EH (cell line): ENCODE measurements around the gene PKNOX1.
"Not testable (repeated sequence)": the region's sequence is repeated elsewhere in the genome, so short reads cannot be mapped to it uniquely, and the experiment has no call there.

ENCODE experiments used
- DNase-seq: peaks from one replicate; pipeline ENCODE4 v3.0.0-alpha.2; 2015; ENCODE audit warnings: low read depth

The PKNOX1 gene

GRCh38 chr21:43021191-43021590 lies 46.8 kb downstream of the PKNOX1 start:
- DNase-seq = no peak

DNA sequence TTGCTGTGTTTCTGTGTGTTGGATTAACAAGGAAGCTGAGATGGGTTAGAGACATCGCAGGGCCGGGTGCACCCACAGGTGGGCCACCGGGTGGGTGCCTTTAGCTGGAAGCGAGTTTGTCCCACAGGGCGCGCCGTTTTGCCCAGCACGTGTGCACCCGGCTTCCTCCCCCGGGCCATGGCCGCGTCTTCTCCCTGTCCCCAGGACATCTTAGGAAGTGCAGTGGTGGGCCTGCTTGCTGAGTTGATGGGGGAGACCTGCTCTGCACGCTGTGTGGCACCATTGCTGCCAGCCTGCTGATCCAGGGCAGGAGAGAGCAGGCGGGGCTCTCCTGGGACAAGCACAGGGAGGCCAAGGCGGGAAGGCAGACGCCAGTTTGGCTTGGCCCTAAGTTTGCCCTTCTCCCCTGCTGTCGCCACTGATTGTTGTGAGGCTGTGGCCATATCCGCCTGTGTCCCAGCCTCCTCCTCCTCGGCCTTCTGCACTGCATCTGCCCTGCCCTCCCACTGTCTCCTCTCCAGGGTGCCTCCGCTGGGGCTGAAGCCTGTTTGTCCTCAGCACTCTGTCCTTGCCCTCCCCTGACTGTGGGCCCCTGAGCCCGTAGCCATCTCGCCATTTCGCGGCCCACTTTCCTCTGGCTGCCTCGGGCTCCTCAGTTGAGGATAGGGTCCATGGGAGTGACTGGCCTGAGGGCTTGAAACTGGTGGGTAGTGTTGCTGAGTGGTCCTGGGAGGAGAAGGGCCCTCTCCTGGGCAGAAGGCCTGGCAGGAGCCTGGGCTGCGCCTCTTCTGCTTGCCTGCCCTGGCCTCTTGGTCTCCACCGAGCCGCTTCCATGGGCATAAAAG lies 47.6 kb downstream of the PKNOX1 start:
- DNase-seq = no peak

DNA sequence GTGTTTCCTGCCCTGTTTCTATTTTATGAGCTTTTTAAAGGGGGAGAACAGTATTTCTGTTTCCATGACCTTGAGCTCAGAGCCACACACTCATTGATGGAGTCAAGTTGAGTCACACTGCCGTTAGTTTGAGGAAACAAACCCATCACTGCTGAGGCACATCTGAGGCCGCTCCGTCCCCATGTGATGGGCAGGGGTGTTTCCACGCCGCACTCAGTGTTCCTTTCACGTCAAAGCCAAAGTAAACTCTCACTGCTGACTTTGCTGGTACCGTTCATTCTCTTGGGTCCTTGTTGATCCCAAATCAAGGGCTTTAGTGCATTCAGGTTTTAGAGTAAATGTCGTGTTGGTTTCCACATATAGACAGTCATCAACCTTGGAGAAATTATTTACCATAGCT lies 48.8 kb downstream of the PKNOX1 start:
- no peak for DNase-seq

- DNase-seq = no peak
Measured at GRCh38 chr21:43024439-43025136, 50.2 kb downstream of the PKNOX1 start.

DNA sequence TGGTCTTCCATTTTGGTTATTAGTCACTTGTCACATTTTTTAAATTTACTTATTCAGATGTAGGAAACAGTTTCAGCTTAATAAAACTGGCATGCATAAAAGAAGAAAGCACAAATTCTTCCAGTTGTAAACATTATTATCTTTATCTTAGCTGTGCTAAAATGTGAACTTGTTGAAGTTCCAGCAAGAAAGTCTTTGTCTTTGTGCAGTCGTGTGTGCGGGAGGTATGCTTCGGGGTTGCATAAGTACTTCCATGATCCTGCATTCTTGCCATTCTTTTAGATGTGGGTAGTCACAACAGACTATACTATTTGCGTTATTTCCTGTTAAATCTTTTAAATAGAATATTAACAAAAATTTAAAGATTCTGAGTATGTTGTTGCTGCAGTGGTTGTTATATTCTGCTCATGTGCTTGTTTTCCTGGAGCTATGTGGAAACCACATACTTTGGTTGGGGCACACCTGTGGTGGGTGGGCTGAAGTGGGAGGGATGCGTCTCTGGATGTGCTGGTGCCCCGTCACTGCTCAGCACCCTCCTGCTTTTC lies 51.3 kb downstream of the PKNOX1 start:
- DNase-seq = peak; percentile 83

DNA sequence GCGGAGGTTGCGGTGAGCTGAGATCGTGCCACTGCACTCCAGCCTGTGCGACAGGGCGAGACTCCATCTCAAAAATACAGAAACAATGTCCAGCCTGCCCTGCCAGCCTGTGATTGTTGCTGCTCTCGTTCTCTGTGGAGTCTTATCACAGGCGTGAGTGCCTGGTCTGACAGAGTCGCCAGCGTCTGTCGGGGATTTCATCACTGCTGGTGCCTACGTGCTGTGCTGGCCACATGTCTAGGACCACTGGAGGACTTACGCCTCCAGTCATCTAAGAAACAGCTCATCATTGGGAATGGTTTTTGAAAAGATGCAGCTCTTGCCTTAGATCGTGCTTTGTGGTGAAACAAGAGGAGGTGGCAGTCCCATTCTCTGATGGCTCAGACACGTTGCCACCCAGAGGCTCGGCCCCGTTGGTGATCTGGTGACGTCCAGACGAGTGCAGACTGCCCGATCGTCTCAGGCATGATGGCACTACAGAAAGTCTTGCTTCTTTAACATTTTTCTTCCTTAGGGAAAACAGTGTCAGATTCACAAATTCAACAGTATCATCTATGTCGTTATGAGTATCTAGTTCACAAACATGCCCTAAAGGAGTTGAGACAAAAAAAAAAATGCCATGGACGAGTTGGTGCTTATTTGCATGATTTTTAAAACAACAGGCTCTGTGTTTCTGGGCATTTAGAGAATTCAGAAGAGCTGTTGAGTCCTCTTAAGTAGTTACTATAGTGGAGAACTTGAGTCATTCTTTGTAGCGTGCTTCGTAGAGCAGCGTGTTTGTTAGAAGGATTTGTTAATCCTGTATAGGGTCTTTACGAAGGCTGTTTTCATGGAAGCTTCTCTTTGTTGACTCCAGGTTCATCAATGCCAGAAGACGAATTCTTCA lies 53.7 kb downstream of the PKNOX1 start:
- no peak for DNase-seq

DNA sequence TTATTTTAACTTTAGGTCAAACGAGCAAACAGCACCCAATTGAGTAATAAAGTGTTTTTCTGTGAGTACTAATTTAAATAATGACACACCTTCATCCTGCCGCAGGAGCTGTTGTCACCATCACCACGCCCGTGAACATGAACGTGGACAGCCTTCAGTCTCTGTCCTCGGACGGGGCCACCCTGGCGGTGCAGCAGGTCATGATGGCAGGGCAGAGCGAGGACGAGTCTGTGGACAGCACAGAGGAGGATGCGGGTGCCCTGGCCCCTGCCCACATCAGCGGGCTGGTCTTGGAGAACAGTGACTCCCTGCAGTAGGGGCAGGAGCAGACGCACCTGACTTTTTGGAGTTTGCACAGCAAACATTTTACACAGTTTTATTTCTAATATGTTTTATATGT lies 55.4 kb downstream of the PKNOX1 start:
- no peak for DNase-seq

GRCh38 chr21:43031121-43031619 lies 56.8 kb downstream of the PKNOX1 start:
- DNase-seq = no peak

DNA sequence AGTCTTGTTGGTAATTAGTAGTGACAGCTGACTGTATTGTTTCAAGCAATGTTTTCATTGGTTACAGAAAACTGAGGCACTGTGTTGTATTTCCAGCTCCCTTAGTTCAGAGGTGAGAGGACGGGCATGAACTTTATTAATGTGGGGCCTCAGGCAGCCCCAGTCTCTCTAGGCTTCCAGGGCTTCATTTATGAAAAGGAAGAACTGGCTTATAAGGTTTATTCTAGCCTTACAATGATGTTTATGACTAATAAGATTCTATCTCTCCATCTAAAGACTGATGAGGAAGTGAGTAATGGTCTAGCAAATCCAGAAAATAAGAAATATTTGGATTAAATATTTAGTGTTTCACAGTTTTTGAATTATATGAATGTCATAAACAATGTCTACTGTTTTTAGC lies 59.7 kb downstream of the PKNOX1 start:
- peak; percentile 50 for DNase-seq

DNA sequence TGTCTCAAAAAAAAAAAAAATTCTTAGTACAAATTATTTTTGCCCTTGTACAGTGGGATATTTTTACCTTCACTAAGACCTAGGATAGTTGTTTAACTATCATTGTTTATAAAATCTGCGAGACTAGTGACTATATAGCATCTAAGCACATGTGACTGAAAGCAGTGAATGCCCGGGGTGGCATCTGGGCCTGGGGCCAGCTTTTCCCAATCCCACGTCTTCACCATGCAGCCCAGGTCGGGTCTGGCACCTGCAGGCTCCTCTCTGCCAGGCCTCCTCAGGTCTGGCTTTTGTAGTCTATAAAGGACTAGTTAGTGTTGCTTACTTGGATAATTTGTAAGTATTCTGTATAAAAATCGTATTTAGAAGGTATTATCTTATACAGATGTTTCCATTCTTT lies 60.5 kb downstream of the PKNOX1 start:
- DNase-seq = no peak

GRCh38 chr21:43036889-43037288 lies 62.5 kb downstream of the PKNOX1 start:
- not testable (repeated sequence) for DNase-seq

DNA sequence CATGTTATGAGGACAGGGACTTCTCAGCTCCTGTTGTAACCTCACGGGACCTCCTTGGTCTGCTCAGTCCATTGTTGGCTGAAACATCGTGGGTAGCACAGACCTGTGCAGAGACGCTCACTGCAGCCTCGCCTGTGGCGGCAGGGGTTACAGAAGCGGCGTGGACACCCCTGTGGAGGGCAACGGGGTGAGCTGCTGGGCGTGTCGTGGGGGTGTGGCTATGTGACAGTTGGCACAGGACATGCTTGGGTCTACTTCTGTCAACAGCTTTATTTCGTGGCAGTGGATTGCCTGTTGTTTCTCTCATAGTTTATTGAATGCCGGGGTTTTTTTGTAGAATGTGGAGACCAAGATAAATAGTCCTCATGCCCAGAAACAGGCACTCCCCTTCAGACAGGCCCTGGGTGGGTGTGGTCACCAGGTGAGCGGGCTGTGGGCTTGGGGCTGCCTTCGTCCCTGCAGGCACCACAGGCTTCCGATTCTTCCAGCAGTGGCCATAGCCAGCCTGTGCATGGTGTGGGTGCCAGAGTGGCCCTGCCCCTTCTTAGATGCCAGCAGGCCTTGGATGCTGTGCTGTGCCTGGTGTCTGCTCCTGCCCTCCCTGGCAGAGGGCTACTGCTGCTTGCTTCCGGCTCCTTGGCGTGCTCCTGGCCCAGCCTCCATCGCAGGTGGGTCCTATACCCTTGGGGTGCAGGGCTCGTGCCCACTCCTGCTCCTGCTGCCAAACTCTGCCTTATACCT lies 63.7 kb downstream of the PKNOX1 start:
- DNase-seq = not testable (repeated sequence)

- DNase-seq = not testable (repeated sequence)
Measured at GRCh38 chr21:43038659-43039044, 64.3 kb downstream of the PKNOX1 start.

DNA sequence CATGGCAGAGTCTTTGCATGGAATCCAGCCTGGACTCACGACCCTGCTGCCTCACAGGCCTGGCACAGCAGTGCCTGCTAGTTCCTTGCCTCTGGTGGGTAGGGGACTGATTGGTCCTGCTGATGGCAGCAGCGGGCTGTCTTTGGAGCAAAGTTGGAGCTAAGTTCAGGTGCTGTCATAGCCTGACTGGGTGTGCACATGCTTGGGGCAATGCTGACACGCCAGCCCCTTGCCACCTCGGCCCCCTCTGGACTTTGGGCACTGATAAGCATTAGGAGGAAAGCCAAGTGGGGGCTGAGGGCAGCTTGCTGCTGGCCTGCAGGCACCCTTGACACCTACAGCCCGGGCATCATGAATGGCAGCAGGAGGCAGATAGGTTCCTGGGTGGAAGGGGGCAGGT lies 67.8 kb downstream of the PKNOX1 start:
- DNase-seq = not testable (repeated sequence)

DNA sequence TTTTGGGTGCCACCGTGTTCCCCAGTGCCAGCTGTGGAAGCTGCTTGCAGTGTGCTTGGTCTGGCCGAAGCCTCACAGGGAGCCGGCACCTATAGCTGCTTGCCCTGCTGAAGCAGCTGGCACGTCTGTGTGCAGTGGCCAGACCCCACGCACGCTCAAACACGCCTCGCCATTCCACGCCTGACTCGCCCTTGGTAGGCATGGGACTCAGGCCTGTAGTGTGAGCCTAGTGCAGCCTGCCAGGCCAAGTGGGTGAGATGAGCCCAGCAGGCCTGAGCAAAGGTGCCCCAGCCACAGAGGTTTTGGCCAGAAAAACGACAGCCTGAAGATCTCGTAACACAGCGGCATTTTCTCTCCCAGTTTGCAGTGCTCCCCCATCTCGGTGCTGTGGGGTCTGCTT lies 68.9 kb downstream of the PKNOX1 start:
- not testable (repeated sequence) for DNase-seq

DNA sequence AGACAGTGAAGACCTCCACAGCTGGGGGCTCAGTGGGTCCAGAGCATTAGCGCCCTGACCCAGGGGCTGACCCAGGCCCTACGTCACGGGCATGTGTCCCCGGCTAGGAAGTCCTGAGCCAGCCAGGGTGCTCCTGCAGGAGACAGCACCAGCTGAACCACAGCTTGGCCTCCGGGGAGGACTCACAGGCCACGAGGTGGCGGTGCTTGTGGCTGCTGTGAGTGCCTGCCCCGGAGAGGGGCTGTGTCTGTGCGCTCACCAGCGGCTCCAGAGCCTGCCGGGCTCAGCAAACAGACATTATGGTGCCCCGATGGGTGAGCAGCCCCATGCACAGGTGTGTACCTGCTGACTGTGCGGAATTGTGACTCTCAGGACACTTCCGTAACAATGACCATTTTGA lies 70.2 kb downstream of the PKNOX1 start:
- not testable (repeated sequence) for DNase-seq

DNA sequence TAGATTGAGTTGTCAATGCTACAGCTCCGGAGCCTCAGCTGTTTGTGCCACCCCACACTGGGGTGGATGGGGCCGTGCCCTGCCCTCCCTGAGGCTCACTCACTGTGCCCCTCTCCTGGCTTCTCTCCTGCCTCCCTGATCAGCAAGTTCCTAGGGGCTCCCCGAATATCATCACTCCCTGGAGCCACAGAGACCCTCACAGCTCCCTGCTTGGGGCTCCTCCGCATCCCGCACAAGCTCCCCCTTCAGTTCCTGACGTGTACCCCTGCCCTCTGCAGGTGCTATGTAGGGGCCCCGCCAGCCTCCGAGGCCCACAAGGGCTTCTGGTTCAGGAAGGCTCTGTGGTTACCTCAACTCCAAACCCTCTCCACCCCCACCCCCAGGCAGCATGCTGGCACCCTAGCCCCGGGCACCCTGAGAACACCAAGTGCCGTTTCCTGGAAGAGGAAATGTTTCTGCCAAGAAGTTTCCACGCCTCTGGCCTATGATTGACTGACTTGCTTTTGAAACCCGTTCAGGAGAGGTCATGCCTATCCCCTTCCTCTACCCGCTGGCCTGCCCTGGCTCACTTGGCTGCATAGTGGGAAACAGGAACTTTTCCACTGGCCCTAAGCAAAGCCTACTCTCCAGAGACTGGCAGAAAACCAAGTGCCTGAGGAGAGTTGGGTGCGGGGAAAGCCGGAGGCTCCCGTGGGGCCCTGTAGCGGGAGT lies 71.0 kb downstream of the PKNOX1 start:
- DNase-seq = not testable (repeated sequence)

DNA sequence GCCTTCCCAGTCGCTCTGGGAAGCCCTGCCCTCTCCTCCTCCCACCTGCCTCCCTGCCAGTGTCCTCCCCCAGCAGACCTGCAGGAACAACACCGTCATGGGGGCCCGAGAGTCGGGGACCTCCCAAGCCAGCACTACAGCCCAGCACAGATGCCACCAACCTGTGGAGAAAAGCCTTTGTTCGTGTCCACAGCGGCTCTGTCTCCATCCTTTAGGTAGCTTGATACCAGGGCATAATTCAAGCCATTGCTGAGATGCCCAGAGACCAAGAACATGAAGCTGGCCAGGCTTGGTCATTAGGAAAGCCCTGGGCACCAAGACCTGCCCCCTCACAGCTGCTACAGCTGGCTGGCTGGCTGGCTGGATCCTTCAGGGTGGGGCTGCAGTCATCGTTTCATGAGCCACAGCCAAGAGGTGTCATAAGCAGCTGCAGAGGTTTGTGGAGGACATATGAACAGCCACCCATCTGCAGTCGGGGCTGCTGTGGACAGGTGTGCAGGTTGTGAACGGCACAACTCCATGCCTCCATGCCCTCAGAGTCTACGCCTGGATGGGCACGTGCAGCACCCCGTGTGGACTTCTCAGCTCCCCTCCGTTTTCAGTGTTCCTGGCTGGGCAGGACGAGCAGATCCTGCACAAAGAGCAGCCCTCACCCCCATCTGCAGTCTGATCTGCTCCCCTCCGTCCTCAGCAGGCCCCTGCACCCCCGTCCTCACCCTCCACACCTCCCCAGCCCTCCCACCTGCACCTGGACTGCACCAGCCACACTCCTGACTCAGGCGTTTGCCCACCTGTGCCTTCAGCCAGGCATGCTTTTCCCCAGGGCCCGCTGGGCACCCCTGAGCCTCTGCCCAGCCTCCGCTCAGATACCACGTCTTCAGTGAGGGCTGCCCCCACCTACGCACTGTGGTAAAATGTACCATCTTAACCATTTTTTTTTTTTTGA lies 71.8 kb downstream of the PKNOX1 start:
- DNase-seq = not testable (repeated sequence)

DNA sequence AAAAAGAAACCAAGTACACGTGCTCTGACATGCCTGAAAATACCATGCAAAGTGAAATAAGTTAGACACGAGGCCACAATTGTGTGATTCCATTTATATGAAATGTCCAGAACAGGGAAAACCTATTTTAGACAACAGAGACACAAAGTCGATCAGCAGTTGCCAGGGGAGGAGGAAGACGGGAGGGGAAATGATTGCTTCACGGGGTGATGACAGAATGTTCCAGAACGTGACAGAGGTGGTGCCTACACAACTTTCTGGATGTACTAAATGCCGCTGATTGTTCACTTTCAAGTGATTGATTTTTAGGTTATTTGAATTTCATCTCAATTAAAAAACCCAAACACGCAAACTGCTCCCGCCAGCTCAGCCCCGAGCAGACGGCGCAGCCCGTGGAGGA lies 78.8 kb downstream of the PKNOX1 start:
- not testable (repeated sequence) for DNase-seq
